BLaER1 (cell line): ENCODE data around the gene MTF1.

Experiments
- H3K27ac ChIP-seq: shearing (Covaris generic); formaldehyde crosslinking; 2 replicates; pipeline ENCODE4 v1.8.1; 2022
- H3K27me3 ChIP-seq: shearing (Covaris generic); formaldehyde crosslinking; 2 replicates; pipeline ENCODE4 v1.8.1; 2022
- H3K36me3 ChIP-seq: shearing (Covaris generic); formaldehyde crosslinking; 2 replicates; pipeline ENCODE4 v1.8.1; 2022
- H3K4me1 ChIP-seq: shearing (Covaris generic); formaldehyde crosslinking; 2 replicates; pipeline ENCODE4 v1.8.1; 2022
- H3K4me2 ChIP-seq: shearing (Covaris generic); formaldehyde crosslinking; 2 replicates; pipeline ENCODE4 v1.8.1; 2022
- H3K4me3 ChIP-seq: shearing (Covaris generic); formaldehyde crosslinking; 2 replicates; pipeline ENCODE4 v1.8.1; 2022
- H3K9ac ChIP-seq: shearing (Covaris generic); formaldehyde crosslinking; 2 replicates; pipeline ENCODE4 v1.8.1; 2022
- H3K9me3 ChIP-seq: shearing (Covaris generic); formaldehyde crosslinking; 2 replicates; pipeline ENCODE4 v1.8.1; 2022
- H4K20me1 ChIP-seq: shearing (Covaris generic); formaldehyde crosslinking; 2 replicates; pipeline ENCODE4 v1.8.1; 2022
- Cebpa-rat ChIP-seq: shearing (Covaris generic); IDR thresholded peaks from 2 replicates; pipeline ENCODE4 v1.8.1; 2022

MTF1 gene

DNA sequence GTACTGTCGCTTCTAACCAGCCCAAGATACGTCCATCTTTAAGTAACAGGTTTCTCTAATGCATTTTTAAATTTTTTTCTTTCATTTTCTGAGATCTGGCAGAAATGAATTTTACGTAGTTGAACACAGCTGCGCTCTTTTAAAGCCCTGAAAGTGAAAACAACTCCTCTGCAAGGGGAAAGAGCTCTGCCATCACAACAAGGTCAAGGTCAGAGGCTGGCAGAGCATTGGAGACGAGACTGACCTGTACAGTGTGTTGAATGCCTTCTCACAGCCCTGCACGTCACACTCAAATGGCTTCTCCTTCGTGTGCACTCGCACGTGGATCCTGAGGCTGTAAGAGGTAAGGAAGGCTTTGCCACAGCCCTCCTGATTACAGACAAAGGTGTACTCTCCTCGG, 19.7 kb downstream of the MTF1 start:
- Histone ChIP-seq H3K4me3 (no peak overlapping the region), H3K36me3 (peaks cover 94% of the 10 kb centered on the region), H3K4me1 (no peaks in the 10 kb centered on the region), H3K27ac (no peak overlapping the region), H3K4me2 (no peak overlapping the region), H3K9me3 (no peaks in the 10 kb centered on the region), H4K20me1 (peaks cover 42% of the 10 kb centered on the region), H3K9ac (no peak overlapping the region), H3K27me3 (no peaks in the 10 kb centered on the region)
- no peak for TF ChIP-seq Cebpa-rat

DNA sequence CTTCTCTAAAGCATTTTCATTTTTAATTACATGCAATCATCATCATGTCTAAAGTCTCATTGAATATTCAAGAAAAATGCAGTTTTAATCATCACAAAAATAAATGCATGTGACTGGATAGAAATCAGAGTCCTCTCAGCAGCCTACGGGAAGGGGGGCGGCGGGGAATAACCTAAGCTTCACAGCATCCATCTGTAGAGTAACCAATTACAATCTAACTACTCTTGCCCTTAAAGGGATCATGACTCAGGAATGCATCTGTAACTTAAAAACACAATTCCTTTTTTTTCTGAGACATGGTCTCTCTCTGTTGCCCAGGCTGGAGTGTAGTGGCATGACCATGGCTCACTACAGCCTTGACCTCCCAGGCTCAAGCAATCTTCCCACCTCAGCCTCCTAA, 22.6 kb downstream of the MTF1 start:
- Histone ChIP-seq H3K27ac (no peak overlapping the region), H3K9ac (no peak overlapping the region), H3K36me3 (peaks cover 95% of the 10 kb centered on the region), H3K4me2 (no peak overlapping the region), H3K4me3 (no peak overlapping the region), H3K9me3 (no peaks in the 10 kb centered on the region), H4K20me1 (peaks cover 22% of the 10 kb centered on the region), H3K4me1 (no peaks in the 10 kb centered on the region), H3K27me3 (no peaks in the 10 kb centered on the region)
- no peak for TF ChIP-seq Cebpa-rat

DNA sequence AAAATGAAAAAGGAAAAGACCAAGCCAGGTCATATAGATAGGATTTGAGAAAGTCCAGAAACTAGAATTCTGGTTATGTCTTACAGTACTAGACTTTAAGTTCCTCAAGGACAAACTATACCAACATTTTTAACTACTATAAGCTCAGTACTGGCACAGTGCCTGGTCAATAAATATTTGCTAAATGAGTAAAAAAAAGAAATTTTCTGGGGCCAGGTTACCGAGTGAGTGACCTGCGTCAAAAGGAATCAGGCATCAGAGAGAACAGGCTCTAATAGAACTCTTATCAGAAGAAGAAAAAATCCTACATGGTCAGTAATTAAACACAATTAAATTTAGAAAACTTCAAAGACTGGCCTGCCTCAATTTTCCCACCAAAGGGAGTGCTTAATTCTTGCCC, 27.6 kb downstream of the MTF1 start:
- no peaks in the 10 kb centered on the region for H3K9me3 ChIP-seq
- no peaks in the 10 kb centered on the region for H3K4me1 ChIP-seq
- no peaks in the 10 kb centered on the region for H3K27me3 ChIP-seq
- H3K4me2 ChIP-seq = no peak overlapping the region
- H4K20me1 ChIP-seq = no peaks in the 10 kb centered on the region
- H3K36me3 ChIP-seq = peaks cover 90% of the 10 kb centered on the region
- no peak overlapping the region for H3K4me3 ChIP-seq
- no peak for TF ChIP-seq Cebpa-rat
- no peak overlapping the region for H3K27ac ChIP-seq
- H3K9ac ChIP-seq = no peak overlapping the region

DNA sequence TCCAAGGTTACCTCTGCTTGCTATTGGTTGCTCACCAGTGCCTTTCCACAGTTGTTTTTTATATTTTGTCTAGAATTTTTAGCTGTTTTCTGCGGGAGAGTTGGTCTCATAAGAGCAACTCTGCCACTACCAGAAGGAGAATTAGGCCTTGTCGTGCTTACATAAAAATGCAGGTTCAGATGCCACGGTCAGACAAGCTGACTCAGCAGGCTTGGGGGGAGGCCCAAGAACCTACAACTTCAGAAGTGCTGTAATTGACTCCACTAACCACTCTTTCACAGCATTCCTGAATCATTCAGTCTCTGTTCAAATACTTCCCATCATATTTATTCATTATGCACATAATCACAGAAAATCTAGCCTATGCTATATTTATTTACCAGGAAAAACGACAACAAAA, 28.3 kb downstream of the MTF1 start:
- no peak overlapping the region for H3K9ac ChIP-seq
- no peaks in the 10 kb centered on the region for H3K9me3 ChIP-seq
- H3K27me3 ChIP-seq = no peaks in the 10 kb centered on the region
- H3K36me3 ChIP-seq = peaks cover 91% of the 10 kb centered on the region
- no peak overlapping the region for H3K4me2 ChIP-seq
- no peak overlapping the region for H3K27ac ChIP-seq
- no peaks in the 10 kb centered on the region for H3K4me1 ChIP-seq
- TF ChIP-seq Cebpa-rat = no peak
- no peaks in the 10 kb centered on the region for H4K20me1 ChIP-seq
- H3K4me3 ChIP-seq = no peak overlapping the region

DNA sequence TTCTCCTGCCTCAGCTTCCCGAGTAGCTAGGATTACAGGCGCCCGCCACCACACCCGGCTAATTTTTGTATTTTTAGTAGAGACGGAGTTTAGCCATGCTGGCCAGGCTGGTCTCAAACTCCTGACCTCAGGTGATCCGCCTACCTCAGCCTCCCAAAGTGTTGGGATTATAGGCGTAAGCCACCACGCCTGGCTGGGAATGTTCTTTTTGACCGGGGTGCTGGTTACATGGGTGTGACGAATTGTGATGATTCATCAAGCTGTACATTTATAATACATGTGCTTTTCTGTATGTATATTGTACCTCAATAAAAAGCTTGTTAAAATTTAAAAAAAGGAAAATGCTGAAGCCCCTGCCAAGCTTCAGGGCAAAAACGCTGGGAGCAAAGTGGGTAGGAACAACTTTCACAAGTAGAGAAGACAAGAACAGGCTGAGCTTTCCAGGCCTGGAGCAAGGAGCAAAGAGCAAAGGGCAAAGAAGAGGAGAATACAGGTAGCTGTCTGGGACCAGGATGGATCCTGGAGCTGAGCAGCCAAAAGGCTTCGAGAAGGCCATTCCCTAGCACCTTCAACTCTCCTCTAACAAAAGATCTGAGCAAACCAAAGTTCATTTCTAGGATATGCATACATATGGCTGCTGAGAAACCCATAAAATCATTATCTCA, 30.9 kb downstream of the MTF1 start:
- H3K36me3 ChIP-seq = peaks cover 91% of the 10 kb centered on the region

DNA sequence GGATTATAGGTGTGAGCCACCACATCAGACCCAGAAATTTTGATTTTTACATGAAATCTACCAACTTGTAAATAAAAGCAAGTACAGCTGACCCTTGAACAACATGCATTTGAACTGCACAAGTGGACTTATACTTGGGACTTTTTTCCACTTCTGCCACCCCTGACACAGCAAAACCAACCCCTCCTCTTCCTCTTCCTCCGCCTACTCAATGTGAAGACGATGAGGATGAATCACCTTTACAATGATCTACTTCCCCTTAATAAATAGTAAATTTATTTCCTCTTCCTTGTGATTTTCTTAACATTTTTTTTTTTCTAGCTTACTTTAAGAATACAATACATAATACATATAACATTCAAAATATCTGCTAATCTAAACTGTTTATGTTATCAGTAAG, 33.9 kb downstream of the MTF1 start:
- no peak overlapping the region for H3K9ac ChIP-seq
- H3K4me1 ChIP-seq = no peaks in the 10 kb centered on the region
- H3K36me3 ChIP-seq = peaks cover 91% of the 10 kb centered on the region
- H3K4me2 ChIP-seq = no peak overlapping the region
- H3K9me3 ChIP-seq = no peaks in the 10 kb centered on the region
- H3K27me3 ChIP-seq = no peaks in the 10 kb centered on the region
- H4K20me1 ChIP-seq = no peaks in the 10 kb centered on the region
- no peak for TF ChIP-seq Cebpa-rat
- no peak overlapping the region for H3K4me3 ChIP-seq
- H3K27ac ChIP-seq = no peak overlapping the region

More for the DNA sequence above, 30.9 kb downstream of the MTF1 start:
- no peak overlapping the region for H3K4me3 ChIP-seq
- no peaks in the 10 kb centered on the region for H3K9me3 ChIP-seq
- no peaks in the 10 kb centered on the region for H4K20me1 ChIP-seq
- H3K27ac ChIP-seq = no peak overlapping the region
- no peak for TF ChIP-seq Cebpa-rat
- H3K9ac ChIP-seq = no peak overlapping the region
- H3K4me2 ChIP-seq = no peak overlapping the region
- H3K27me3 ChIP-seq = no peaks in the 10 kb centered on the region
- H3K4me1 ChIP-seq = no peaks in the 10 kb centered on the region

DNA sequence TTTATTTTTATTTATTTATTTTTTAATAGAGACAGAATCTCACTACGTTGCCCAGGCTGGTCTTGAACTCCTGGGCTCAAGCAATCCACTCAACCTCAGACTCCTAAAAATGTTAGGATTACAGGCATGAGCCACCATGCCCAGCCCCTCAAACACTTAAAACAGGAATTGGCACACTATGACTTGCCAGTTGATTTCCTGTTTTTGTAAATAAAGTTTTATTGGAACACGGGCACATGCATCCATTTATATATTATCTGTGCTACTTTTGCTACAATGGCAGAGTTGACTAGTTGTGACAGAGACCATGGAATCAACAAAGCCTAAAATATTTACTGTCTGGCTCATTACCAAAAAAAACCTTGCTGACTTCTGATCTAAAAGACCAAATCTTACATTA, 35.4 kb downstream of the MTF1 start:
- Histone ChIP-seq H3K4me3 (no peak overlapping the region), H3K4me1 (no peaks in the 10 kb centered on the region), H3K27me3 (no peaks in the 10 kb centered on the region), H3K27ac (no peak overlapping the region), H4K20me1 (no peaks in the 10 kb centered on the region), H3K9me3 (no peaks in the 10 kb centered on the region), H3K36me3 (peaks cover 92% of the 10 kb centered on the region), H3K4me2 (no peak overlapping the region), H3K9ac (no peak overlapping the region)
- no peak for TF ChIP-seq Cebpa-rat

DNA sequence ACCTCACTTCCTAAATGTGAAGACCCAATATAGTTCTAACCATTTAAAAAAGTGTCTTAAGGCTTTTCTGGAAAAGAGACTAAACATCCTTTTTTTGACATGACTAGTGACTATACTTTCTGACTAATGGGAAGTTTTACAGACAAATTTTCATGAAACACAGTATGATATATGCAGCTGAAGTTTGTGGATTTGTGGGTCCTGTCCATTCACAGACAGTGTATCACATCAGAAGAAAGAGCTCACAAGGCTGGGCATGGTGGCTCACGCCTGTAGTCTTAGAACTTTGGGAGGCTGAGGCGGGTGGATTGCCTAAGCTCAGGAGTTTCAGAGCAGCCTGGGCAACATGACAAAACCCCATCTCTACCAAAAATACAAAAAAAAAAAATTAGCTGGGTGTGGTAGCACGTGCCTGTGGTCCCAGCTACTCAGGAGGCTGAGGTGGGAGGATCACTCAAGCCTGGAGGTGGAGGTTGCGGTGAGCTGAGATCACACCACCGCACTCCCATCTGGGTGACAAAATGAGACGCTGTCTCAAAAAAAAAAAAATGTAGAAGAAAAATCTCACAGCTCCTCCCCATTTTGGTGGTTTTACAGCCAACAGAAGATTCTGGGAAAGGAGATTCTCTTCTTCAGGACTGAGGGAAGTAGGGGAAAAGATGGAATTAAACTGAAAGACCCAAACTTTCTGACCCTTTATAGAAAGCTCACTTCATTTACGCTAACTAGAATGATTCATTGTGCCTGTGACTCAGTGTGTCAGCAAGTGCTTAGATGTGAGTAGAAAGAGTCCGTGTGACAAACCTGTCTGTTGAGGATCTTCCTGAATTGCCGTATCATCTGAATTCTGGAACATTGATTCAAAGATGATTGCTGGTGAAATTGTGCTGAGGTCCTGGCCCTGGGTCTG, 36.2 kb downstream of the MTF1 start:
- Histone ChIP-seq H4K20me1 (no peaks in the 10 kb centered on the region), H3K4me1 (no peaks in the 10 kb centered on the region), H3K9ac (no peak overlapping the region), H3K9me3 (no peaks in the 10 kb centered on the region), H3K36me3 (peaks cover 92% of the 10 kb centered on the region), H3K27ac (no peak overlapping the region), H3K4me2 (no peak overlapping the region), H3K4me3 (no peak overlapping the region), H3K27me3 (no peaks in the 10 kb centered on the region)
- no peak for TF ChIP-seq Cebpa-rat

DNA sequence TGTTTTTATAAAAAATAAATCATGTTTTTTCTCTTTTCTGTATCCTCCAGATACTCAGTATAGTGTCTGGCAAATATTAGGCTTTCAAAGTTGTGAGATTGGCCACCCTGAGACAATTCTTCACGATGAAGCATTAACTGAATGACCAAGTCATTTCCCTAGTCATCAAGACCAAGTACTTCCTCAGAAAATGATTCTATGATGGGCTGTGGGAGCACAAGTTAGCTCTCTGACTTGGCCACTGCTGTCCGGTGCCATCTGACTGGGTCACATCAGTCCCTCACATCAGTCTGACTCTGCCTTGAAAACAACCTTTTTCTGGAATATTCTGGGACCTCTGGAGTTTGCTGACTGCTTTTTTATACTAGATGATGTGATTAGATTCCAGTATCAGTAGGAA, 37.9 kb downstream of the MTF1 start:
- no peak for TF ChIP-seq Cebpa-rat
- no peaks in the 10 kb centered on the region for H3K4me1 ChIP-seq
- H4K20me1 ChIP-seq = no peaks in the 10 kb centered on the region
- H3K36me3 ChIP-seq = peaks cover 97% of the 10 kb centered on the region
- H3K4me2 ChIP-seq = no peak overlapping the region
- H3K9me3 ChIP-seq = no peaks in the 10 kb centered on the region
- no peak overlapping the region for H3K4me3 ChIP-seq
- H3K9ac ChIP-seq = no peak overlapping the region
- H3K27ac ChIP-seq = no peak overlapping the region
- H3K27me3 ChIP-seq = no peaks in the 10 kb centered on the region

DNA sequence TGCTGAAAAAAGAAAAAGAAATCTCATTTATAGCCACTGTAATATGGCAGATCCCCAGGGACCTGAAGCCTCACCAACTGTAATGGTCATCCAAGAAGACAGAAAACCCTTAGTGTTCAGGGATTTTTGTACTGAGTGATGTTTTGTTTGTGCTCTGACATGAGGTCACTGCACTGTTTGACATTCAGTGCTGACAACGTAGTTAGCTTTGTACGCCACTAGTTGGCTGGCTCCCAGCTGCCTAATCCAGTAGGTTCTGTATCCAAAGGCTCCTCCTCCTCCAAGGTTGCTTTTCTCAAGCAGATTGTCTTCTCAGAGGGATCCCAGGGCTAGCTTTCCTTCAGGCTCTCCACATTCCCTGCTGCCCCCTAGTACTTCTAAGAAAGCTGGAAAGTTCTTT, 41.9 kb downstream of the MTF1 start:
- H3K4me2 ChIP-seq = no peak overlapping the region
- no peak for TF ChIP-seq Cebpa-rat
- no peaks in the 10 kb centered on the region for H3K27me3 ChIP-seq
- no peaks in the 10 kb centered on the region for H3K4me1 ChIP-seq
- H3K4me3 ChIP-seq = no peak overlapping the region
- peaks cover 93% of the 10 kb centered on the region for H3K36me3 ChIP-seq
- H4K20me1 ChIP-seq = peaks cover 5% of the 10 kb centered on the region; the same call in 1 of the 2 replicates
- no peak overlapping the region for H3K27ac ChIP-seq
- H3K9me3 ChIP-seq = no peaks in the 10 kb centered on the region
- no peak overlapping the region for H3K9ac ChIP-seq
